B cell (primary cell): ENCODE results near the gene CELF2. TPM values are rescaled to one million over a fixed set of nuclear protein-coding genes. Genes with fewer than 3 reads are reported as not detected.
A peak's percentile ranks its signal among the peaks of the same experiment; 100 is the strongest.

ENCODE experiments used
- ATAC-seq: fragments of 200-7000 bp; cut with Tn5 transposase; one replicate; pipeline ENCODE4 v1.10.0; 2021; ENCODE audit warnings: low read depth, mild to moderate bottlenecking, moderate number of reproducible peaks, moderate library complexity
- CTCF ChIA-PET: fragments of 350-600 bp; sonication (Branson Sonifier 250); formaldehyde crosslinking; loops from one replicate; lab custom pipeline; 2021; ENCODE audit warnings: antibody characterized with exemption, inconsistent platforms; lab: Charles Lee
- POLR2A ChIA-PET: fragments of 350-600 bp; sonication (Branson Sonifier 250); formaldehyde crosslinking; loops from one replicate; lab custom pipeline; 2021; ENCODE audit warnings: antibody characterized with exemption; lab: Charles Lee
- DNase-seq: peaks from one replicate; pipeline ENCODE4 v3.0.0; 2013
- H2AFZ ChIP-seq: 2 replicates; pipeline ENCODE4 v1.6.1; 2012; ENCODE audit warnings: mild to moderate bottlenecking, low read depth, low read length; ENCODE audit not compliant: insufficient read depth, poor library complexity, severe bottlenecking
- H3K27ac ChIP-seq, 2 donors: 1 replicate in 1 of 2; 2 replicates in 1 of 2; pipeline ENCODE4 v1.5.1; 2012 to 2013; ENCODE audit warnings: low read length in 2 of 2, mild to moderate bottlenecking in 2 of 2, moderate library complexity in 1 of 2
- H3K27me3 ChIP-seq, 4 experiments: fragments of 200-600 bp in 1 of 4; sonication (generic) in 1 of 4; replicated peaks in 1 of 4; 1 replicate in 2 of 4; 2 replicates in 2 of 4; pipeline versions ENCODE4 v1.6.1 to v1.7.0; 2013 to 2016; ENCODE audit warnings: low read length in 3 of 4, mild to moderate bottlenecking in 2 of 4, mixed read lengths in 1 of 4, moderate library complexity in 1 of 4; ENCODE audit not compliant: insufficient read depth in 4 of 4, control insufficient read depth in 3 of 4; ENCODE audit errors: control extremely low read depth in 1 of 4
- H3K36me3 ChIP-seq, 2 experiments: replicated peaks in 1 of 2; 1 replicate in 1 of 2; 2 replicates in 1 of 2; pipeline versions ENCODE4 v1.6.1 to v1.7.1; 2013; ENCODE audit warnings: low read length in 1 of 2; ENCODE audit not compliant: insufficient read depth in 2 of 2, control insufficient read depth in 1 of 2; ENCODE audit errors: control extremely low read depth in 1 of 2, extremely low read depth in 1 of 2
- H3K4me1 ChIP-seq, 2 donors: fragments of 200-600 bp in 1 of 2; sonication (generic) in 1 of 2; 1 replicate in 1 of 2; 2 replicates in 1 of 2; pipeline versions ENCODE4 v1.5.1 to v1.6.1; 2013 to 2017; ENCODE audit warnings: low read length in 2 of 2; ENCODE audit not compliant: control insufficient read depth in 2 of 2, insufficient read depth in 2 of 2
- H3K4me2 ChIP-seq: replicated peaks from 2 replicates; pipeline ENCODE3; 2012; ENCODE audit warnings: mild to moderate bottlenecking, low read depth, low read length; ENCODE audit not compliant: poor library complexity, severe bottlenecking
- H3K4me3 ChIP-seq, 5 experiments: fragments of 200-600 bp in 1 of 5; sonication (generic) in 1 of 5; 1 replicate in 3 of 5; 2 replicates in 2 of 5; pipeline versions ENCODE4 v1.5.1 to v1.7.0; 2011 to 2016; ENCODE audit warnings: low read length in 4 of 5, mild to moderate bottlenecking in 4 of 5, low read depth in 2 of 5, control low read depth in 1 of 5, moderate library complexity in 1 of 5; ENCODE audit not compliant: insufficient read depth in 1 of 5; ENCODE audit errors: control extremely low read depth in 1 of 5, extremely low read depth in 1 of 5
- H3K79me2 ChIP-seq: fragments of 200-600 bp; sonication (generic); one replicate; pipeline ENCODE4 v1.6.0; 2016; ENCODE audit warnings: low read length; ENCODE audit not compliant: control insufficient read depth, insufficient read depth
- H3K9ac ChIP-seq: fragments of 200-600 bp; sonication (generic); 2 replicates; pipeline ENCODE4 v1.6.1; 2017; ENCODE audit warnings: mild to moderate bottlenecking, low read length, moderate library complexity
- H3K9me3 ChIP-seq, 3 donors: one replicate each; pipeline versions ENCODE4 v1.6.1 to v1.7.1; 2013; ENCODE audit warnings: low read length in 2 of 3; ENCODE audit not compliant: control insufficient read depth in 2 of 3, insufficient read depth in 1 of 3; ENCODE audit errors: control extremely low read depth in 1 of 3
- H4K20me1 ChIP-seq: 2 replicates; pipeline ENCODE4 v1.6.0; 2012; ENCODE audit warnings: mild to moderate bottlenecking, low read length; ENCODE audit not compliant: insufficient read depth, control insufficient read depth, poor library complexity, severe bottlenecking
- H3K27ac Mint-ChIP-seq: one replicate; pipeline ENCODE4 v1.8.0; 2021; ENCODE audit warnings: mixed read lengths
- H3K27me3 Mint-ChIP-seq: one replicate; pipeline ENCODE4 v1.8.0; 2021; ENCODE audit warnings: mixed read lengths
- H3K4me1 Mint-ChIP-seq: one replicate; pipeline ENCODE4 v1.8.0; 2021; ENCODE audit warnings: mixed read lengths
- H3K4me3 Mint-ChIP-seq: one replicate; pipeline ENCODE4 v1.8.0; 2021; ENCODE audit warnings: mixed read lengths
- H3K9me3 Mint-ChIP-seq: one replicate; pipeline ENCODE4 v1.8.0; 2022; ENCODE audit warnings: mixed read lengths; ENCODE audit not compliant: insufficient read depth
- EZH2 ChIP-seq: IDR thresholded peaks from 2 replicates; pipeline ENCODE4 v1.6.1; 2012; ENCODE audit warnings: borderline replicate concordance, low read depth, mild to moderate bottlenecking, moderate library complexity, low read length; ENCODE audit not compliant: insufficient read depth, poor library complexity, severe bottlenecking
- WGBS: methylation state at CpG from one replicate; pipeline ENCODE4 v1.1.5; 2013; ENCODE audit warnings: missing lambda C conversion rate; ENCODE audit not compliant: insufficient coverage; 5-methylcytosine and 5-hydroxymethylcytosine counted together
- intact Hi-C: fragments of 100-400 bp; cut with micrococcal nuclease; formaldehyde crosslinking; loops from one replicate; pipeline ENCODE4 v1.10.0; 2022
- polyA plus RNA-seq: library from polyadenylated mRNA; depleted of rRNA; stranded (reverse); fragments of >200 nt; gene quantifications from 2 replicates; pipeline ENCODE4 v1.2.3, GENCODE V29; 2012
- total RNA-seq, 2 donors: library from RNA; stranded (reverse); fragments of 120-200 nt in 1 of 2; gene quantifications; 1 replicate in 1 of 2; 2 replicates in 1 of 2; pipeline versions ENCODE4 v1.2.3 to v1.2.4, GENCODE V29; 2013 to 2022
- TF ChIP-seq, protein P1 (sequence below): fragments of 200-600 bp; IDR thresholded peaks from one replicate; pipeline ENCODE4 v1.8.0; 2022; ENCODE audit warnings: antibody characterized with exemption, mild to moderate bottlenecking

The CELF2 gene
- total and polyA plus RNA-seq, 2 donors (not counting 1 experiment from before 2014, with no cell fraction given): 59.5 to 112 TPM

DNA sequence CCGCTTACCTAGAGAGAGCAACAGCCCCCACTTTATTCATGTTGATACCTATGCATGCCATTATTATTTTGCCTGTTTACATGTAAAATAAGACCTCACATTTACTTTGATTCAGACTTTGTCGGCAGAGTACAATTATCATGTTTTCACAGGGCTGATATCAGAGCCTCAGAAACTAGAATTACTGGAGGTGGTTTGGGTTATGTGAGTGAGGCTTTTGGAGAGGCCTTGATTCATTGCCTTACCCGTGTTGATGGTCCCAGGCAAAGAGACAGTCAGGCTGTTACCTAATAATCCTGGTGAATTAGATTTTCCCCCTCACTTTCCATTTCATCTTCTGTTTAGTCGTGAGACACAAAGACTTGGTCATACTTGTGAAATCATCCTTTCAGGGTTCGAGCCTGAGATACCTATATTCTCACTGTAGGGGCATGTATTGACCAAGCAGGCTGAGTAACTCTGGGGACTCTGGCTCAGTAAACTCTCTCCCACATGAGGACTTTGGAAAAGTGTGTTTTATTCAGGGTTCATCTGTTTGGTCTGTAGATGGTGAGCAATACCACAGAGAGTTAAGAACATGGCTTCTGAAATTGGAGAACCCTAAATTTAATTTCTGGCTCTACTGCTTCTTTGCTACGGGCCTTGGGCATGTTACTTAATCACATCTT, 150.9 kb downstream of the CELF2 start:
- no peak overlapping the region for H3K4me3 Mint-ChIP-seq
- H3K4me3 ChIP-seq: peak overlapping the region; percentile 71 to 99 (median 94)

More for the DNA sequence above, 150.9 kb downstream of the CELF2 start:
- ChIA-PET POLR2A (interaction anchor here (0.6 kb wide), 1 partner anchor 58 kb away, joined by 3 read pairs; no protein-coding TSS in a partner anchor), CTCF (interaction anchor here (1.5 to 7.4 kb wide), 6 partner anchors 8 to 74 kb away, joined by 4 to 139 read pairs (median 33); no protein-coding TSS in a partner anchor)
- H3K9ac ChIP-seq: peak overlapping the region; percentile 86
- peaks cover 20% of the 10 kb centered on the region for H4K20me1 ChIP-seq
- H3K36me3 ChIP-seq: peaks cover 0 to 32% of the 10 kb centered on the region in 2 experiments
- no peak overlapping the region for H2AFZ ChIP-seq
- no peaks in the 10 kb centered on the region for H3K27me3 ChIP-seq
- intact Hi-C loops: no loop called here
- peak overlapping the region; percentile 74 for H3K4me2 ChIP-seq
- Mint-ChIP-seq H3K27me3 (no peaks in the 10 kb centered on the region), H3K9me3 (no peaks in the 10 kb centered on the region), H3K4me1 (peaks cover 31% of the 10 kb centered on the region), H3K27ac (no peak overlapping the region)
- 20% methylated on average over 4 of the region's 6 CpGs for WGBS
- H3K79me2 ChIP-seq: peaks cover 98% of the 10 kb centered on the region
- H3K9me3 ChIP-seq: no peaks in the 10 kb centered on the region
- peaks cover 66 to 73% of the 10 kb centered on the region in 2 donors for H3K4me1 ChIP-seq
- DNase-seq: peak; percentile 11
- no peak for ATAC-seq
- peak overlapping the region; percentile 45 to 87 for H3K27ac ChIP-seq
- TF ChIP-seq, protein P1, sequence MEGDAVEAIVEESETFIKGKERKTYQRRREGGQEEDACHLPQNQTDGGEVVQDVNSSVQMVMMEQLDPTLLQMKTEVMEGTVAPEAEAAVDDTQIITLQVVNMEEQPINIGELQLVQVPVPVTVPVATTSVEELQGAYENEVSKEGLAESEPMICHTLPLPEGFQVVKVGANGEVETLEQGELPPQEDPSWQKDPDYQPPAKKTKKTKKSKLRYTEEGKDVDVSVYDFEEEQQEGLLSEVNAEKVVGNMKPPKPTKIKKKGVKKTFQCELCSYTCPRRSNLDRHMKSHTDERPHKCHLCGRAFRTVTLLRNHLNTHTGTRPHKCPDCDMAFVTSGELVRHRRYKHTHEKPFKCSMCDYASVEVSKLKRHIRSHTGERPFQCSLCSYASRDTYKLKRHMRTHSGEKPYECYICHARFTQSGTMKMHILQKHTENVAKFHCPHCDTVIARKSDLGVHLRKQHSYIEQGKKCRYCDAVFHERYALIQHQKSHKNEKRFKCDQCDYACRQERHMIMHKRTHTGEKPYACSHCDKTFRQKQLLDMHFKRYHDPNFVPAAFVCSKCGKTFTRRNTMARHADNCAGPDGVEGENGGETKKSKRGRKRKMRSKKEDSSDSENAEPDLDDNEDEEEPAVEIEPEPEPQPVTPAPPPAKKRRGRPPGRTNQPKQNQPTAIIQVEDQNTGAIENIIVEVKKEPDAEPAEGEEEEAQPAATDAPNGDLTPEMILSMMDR: no peak
- TF ChIP-seq EZH2: no peak
